ENCODE data around the gene ENTPD2. TPM values are rescaled to one million over a fixed set of nuclear protein-coding genes. Genes with fewer than 3 reads are reported as not detected.

ENTPD2 gene
- total RNA-seq, 1 experiment from 2014 or later = 8.3 TPM

- ATAC-seq (no peak), DNase-seq (ENCODE audit: low spot score) (no peak)
- POLR2A ChIA-PET = no interaction called here
- H3K27ac Mint-ChIP-seq = peak overlapping the region; percentile 26; the same call in 1 of the 2 replicates
- peak overlapping the region; percentile 85 for H3K4me3 Mint-ChIP-seq
- TF ChIP-seq TP53 (CRISPR knock-in tag; IDR thresholded peaks at IDR 0.05) = no peak
- no peak for TF ChIP-seq ZNF423 (CRISPR knock-in tag; IDR thresholded peaks at IDR 0.05)
- no peak for TF ChIP-seq USF1 (CRISPR knock-in tag; IDR thresholded peaks at IDR 0.05)
- no peak for TF ChIP-seq GABPB1 (CRISPR knock-in tag; IDR thresholded peaks at IDR 0.05)
- no peak for TF ChIP-seq SOX15 (CRISPR knock-in tag; IDR thresholded peaks at IDR 0.05)
- no peak for TF ChIP-seq ZNF396 (CRISPR knock-in tag; IDR thresholded peaks at IDR 0.05; ENCODE audit: borderline replicate concordance)
- TF ChIP-seq ESRRA (CRISPR knock-in tag; IDR thresholded peaks at IDR 0.05; ENCODE audit: borderline replicate concordance) = no peak
- no peak for TF ChIP-seq GTF2I (CRISPR knock-in tag; conservative IDR thresholded peaks at IDR 0.05)
- TF ChIP-seq ARID4B (CRISPR knock-in tag; IDR thresholded peaks at IDR 0.05; ENCODE audit: borderline replicate concordance) = no peak
- no peak for TF ChIP-seq ATF3 (CRISPR knock-in tag; conservative IDR thresholded peaks at IDR 0.05)
- TF ChIP-seq MLX (CRISPR knock-in tag; IDR thresholded peaks at IDR 0.05) = no peak
- no peak for TF ChIP-seq HMGXB4 (CRISPR knock-in tag; IDR thresholded peaks at IDR 0.05)
- TF ChIP-seq ATF6 (CRISPR knock-in tag; IDR thresholded peaks at IDR 0.05) = no peak
- H3K4me1 Mint-ChIP-seq = peaks cover 16% of the 10 kb centered on the region
- H3K36me3 Mint-ChIP-seq = peaks cover 16% of the 10 kb centered on the region
- CTCF ChIA-PET = interaction anchor here (0.6 to 8.7 kb wide), 3 partner anchors 20 to 87 kb away, joined by 3 to 177 read pairs (median 4); partner anchors contain the start of gene SAPCD2
- peaks cover 9% of the 10 kb centered on the region for H3K27me3 Mint-ChIP-seq (ENCODE audit: low read depth)
- H3K9me3 Mint-ChIP-seq = no peaks in the 10 kb centered on the region
Observed at GRCh38 chr9:137088121-137088520, 34.3 kb upstream of the ENTPD2 start.

- CTCF ChIA-PET = interaction anchor here (0.5 to 8.7 kb wide), 25 partner anchors 10 to 336 kb away, joined by 3 to 177 read pairs (median 5); partner anchors contain the start of genes C8G, EXD3, NOXA1 and NPDC1
Observed at GRCh38 chr9:137087409-137087925, 33.6 kb upstream of the ENTPD2 start.

More at GRCh38 chr9:137087409-137087925, 33.6 kb upstream of the ENTPD2 start:
- TF ChIP-seq CTCF (IDR thresholded peaks at IDR 0.05) = no peak
- Mint-ChIP-seq H3K27me3 (ENCODE audit: low read depth) (peaks cover 9% of the 10 kb centered on the region), H3K4me3 (peak overlapping the region; percentile 85), H3K36me3 (peaks cover 10% of the 10 kb centered on the region), H3K27ac (peak overlapping the region; percentile 91), H3K4me1 (peaks cover 16% of the 10 kb centered on the region), H3K9me3 (no peaks in the 10 kb centered on the region)
- ATAC-seq (peak; percentile 0; the same call in 1 of the 2 replicates), DNase-seq (ENCODE audit: low spot score) (peak; percentile 31)
- POLR2A ChIA-PET = interaction anchor here (0.9 to 2.2 kb wide), 5 partner anchors 10 to 135 kb away, joined by 3 to 21 read pairs (median 5); partner anchors contain the start of genes SAPCD2, TPRN and UAP1L1
